IMR-90 (cell line): ENCODE results near the gene L3MBTL4. TPM values are rescaled to one million over a fixed set of nuclear protein-coding genes. Genes with fewer than 3 reads are reported as not detected.

ENCODE experiments used
- ATAC-seq: fragments of 200-7000 bp; cut with Tn5 transposase; 2 replicates; pipeline ENCODE4 v1.9.1; 2020; ENCODE audit warnings: low read depth, mild to moderate bottlenecking, moderate library complexity
- BruUV-seq: library from RNA; stranded (reverse); fragments of 400-500 nt; replicated peaks from 2 replicates; lab custom pipeline; 2021; lab: Mats Ljungman, UMichigan
- CTCF ChIA-PET: fragments of 300-600 bp; formaldehyde crosslinking; extraction: SDS; loops from one replicate; lab custom pipeline; 2021; ENCODE audit warnings: antibody characterized with exemption; lab: Yijun Ruan, JAX
- POLR2A ChIA-PET: fragments of 300-600 bp; sonication (Branson Sonifier 250); formaldehyde crosslinking; loops from one replicate; lab custom pipeline; 2022; ENCODE audit warnings: antibody characterized with exemption; ENCODE audit not compliant: unreplicated experiment; lab: Charles Lee
- DNase-seq: peaks from one replicate; pipeline ENCODE4 v3.0.0; 2013
- H2AFZ ChIP-seq: replicated peaks from 2 replicates; pipeline ENCODE3; 2013; ENCODE audit warnings: low read length, mild to moderate bottlenecking; ENCODE audit not compliant: poor library complexity
- H2AK5ac ChIP-seq: 2 replicates; pipeline ENCODE4 v1.6.1; 2013; ENCODE audit warnings: low read depth, low read length, inconsistent platforms
- H2AK9ac ChIP-seq: replicated peaks from 2 replicates; pipeline ENCODE3; 2013; ENCODE audit warnings: mild to moderate bottlenecking, low read depth, low read length, moderate library complexity; ENCODE audit not compliant: poor library complexity
- H2BK120ac ChIP-seq: 2 replicates; pipeline ENCODE4 v1.6.1; 2013; ENCODE audit warnings: low read depth, low read length, inconsistent platforms
- H2BK15ac ChIP-seq: 3 replicates; pipeline ENCODE4 v1.6.1; 2013; ENCODE audit warnings: low read depth, low read length, inconsistent platforms
- H2BK20ac ChIP-seq: 2 replicates; pipeline ENCODE4 v1.6.1; 2013; ENCODE audit warnings: low read depth, mild to moderate bottlenecking, inconsistent platforms, low read length, moderate library complexity
- H2BK5ac ChIP-seq: 2 replicates; pipeline ENCODE4 v1.6.1; 2013; ENCODE audit warnings: mild to moderate bottlenecking, low read depth, low read length, inconsistent platforms; ENCODE audit not compliant: poor library complexity, severe bottlenecking
- H3K14ac ChIP-seq: replicated peaks from 2 replicates; pipeline ENCODE4 v1.6.1; 2013; ENCODE audit warnings: low read depth, low read length, inconsistent platforms
- H3K18ac ChIP-seq: 2 replicates; pipeline ENCODE4 v1.6.1; 2013; ENCODE audit warnings: low read depth, low read length, control low read depth
- H3K23ac ChIP-seq: 2 replicates; pipeline ENCODE4 v1.6.1; 2013; ENCODE audit warnings: low read depth, low read length, inconsistent platforms
- H3K27ac ChIP-seq: 2 replicates; pipeline ENCODE4 v1.5.1; 2013; ENCODE audit warnings: mild to moderate bottlenecking, control low read depth, low read length; ENCODE audit not compliant: insufficient read depth
- H3K27me3 ChIP-seq: 2 replicates; pipeline ENCODE4 v1.6.1; 2013; ENCODE audit warnings: low read length; ENCODE audit not compliant: control insufficient read depth, insufficient read depth
- H3K36me3 ChIP-seq: 2 replicates; pipeline ENCODE4 v1.6.1; 2013; ENCODE audit warnings: low read length, mixed read lengths; ENCODE audit not compliant: control insufficient read depth, insufficient read depth
- H3K4ac ChIP-seq: 2 replicates; pipeline ENCODE4 v1.6.1; 2013; ENCODE audit warnings: low read depth, low read length, inconsistent platforms
- H3K4me1 ChIP-seq: 2 replicates; pipeline ENCODE4 v1.6.1; 2013; ENCODE audit warnings: low read length, mixed read lengths; ENCODE audit not compliant: control insufficient read depth, insufficient read depth
- H3K4me2 ChIP-seq: 2 replicates; pipeline ENCODE4 v1.6.1; 2013; ENCODE audit warnings: low read depth, mild to moderate bottlenecking, control low read depth, low read length, moderate library complexity
- H3K4me3 ChIP-seq: 2 replicates; pipeline ENCODE4 v1.5.1; 2013; ENCODE audit warnings: low read depth, mild to moderate bottlenecking, control low read depth, low read length, moderate library complexity; ENCODE audit not compliant: insufficient read depth
- H3K56ac ChIP-seq: 2 replicates; pipeline ENCODE4 v1.6.1; 2013; ENCODE audit warnings: low read length, inconsistent platforms; ENCODE audit not compliant: insufficient read depth; ENCODE audit errors: extremely low read depth
- H3K79me1 ChIP-seq, 2 experiments: 2 replicates each; pipeline ENCODE4 v1.6.1; 2013; ENCODE audit warnings: low read length in 2 of 2, inconsistent platforms in 1 of 2, low read depth in 1 of 2
- H3K9ac ChIP-seq: 2 replicates; pipeline ENCODE4 v1.6.1; 2013; ENCODE audit warnings: low read depth, low read length, control low read depth
- H3K9me1 ChIP-seq: 2 replicates; pipeline ENCODE4 v1.6.1; 2013; ENCODE audit warnings: low read length, inconsistent platforms; ENCODE audit not compliant: insufficient read depth
- H3K9me3 ChIP-seq: 2 replicates; pipeline ENCODE4 v1.6.1; 2013; ENCODE audit warnings: low read length; ENCODE audit not compliant: control insufficient read depth, insufficient read depth
- H4K20me1 ChIP-seq: 2 replicates; pipeline ENCODE4 v1.6.1; 2013; ENCODE audit warnings: low read length, inconsistent platforms; ENCODE audit not compliant: insufficient read depth
- H4K5ac ChIP-seq: 2 replicates; pipeline ENCODE4 v1.6.1; 2013; ENCODE audit warnings: mild to moderate bottlenecking, low read depth, low read length, control low read depth
- H4K8ac ChIP-seq, 2 experiments: 2 replicates each; pipeline ENCODE4 v1.6.1; 2013; ENCODE audit warnings: low read depth in 2 of 2, low read length in 2 of 2, control low read depth in 1 of 2, inconsistent platforms in 1 of 2
- H4K91ac ChIP-seq: 2 replicates; pipeline ENCODE4 v1.6.1; 2013; ENCODE audit warnings: low read depth, low read length, inconsistent platforms; ENCODE audit not compliant: insufficient read depth
- BHLHE40 ChIP-seq: fragments of 150-350 bp; IDR thresholded peaks from 2 replicates; pipeline ENCODE4 v1.6.1; 2016; ENCODE audit warnings: mild to moderate bottlenecking, low read depth, low read length
- MAZ ChIP-seq: IDR thresholded peaks from 2 replicates; pipeline ENCODE4 v1.6.1; 2012; ENCODE audit warnings: low read depth, mild to moderate bottlenecking, low read length, improper control_type of control experiment, moderate library complexity, borderline replicate concordance
- RCOR1 ChIP-seq: IDR thresholded peaks from 2 replicates; pipeline ENCODE4 v1.6.1; 2012; ENCODE audit warnings: mild to moderate bottlenecking, low read length, improper control_type of control experiment; ENCODE audit not compliant: insufficient replicate concordance
- SMC3 ChIP-seq: fragments of 150-350 bp; IDR thresholded peaks from 2 replicates; pipeline ENCODE4 v1.6.1; 2016; ENCODE audit warnings: low read depth, mild to moderate bottlenecking, antibody characterized with exemption, low read length, moderate library complexity
- WGBS, 2 experiments: methylation state at CpG; one replicate each; pipeline versions ENCODE4 v1.1.5 to v1.1.7; 2013; ENCODE audit warnings: missing lambda C conversion rate in 2 of 2; ENCODE audit not compliant: insufficient read length in 1 of 2; ENCODE audit errors: extremely low coverage in 2 of 2; 5-methylcytosine and 5-hydroxymethylcytosine counted together
- dilution Hi-C: fragments of 300-500 bp; cut with HindIII; formaldehyde crosslinking; loops from one replicate; pipeline ENCODE4 v1.14.3; 2018; ENCODE audit warnings: low sequenced_read_pairs; ENCODE audit not compliant: unreplicated experiment
- in situ Hi-C: fragments of 300-500 bp; cut with MboI; formaldehyde crosslinking; loops from 3 replicates; pipeline ENCODE4 v1.14.3; 2019; ENCODE audit warnings: low sequenced_read_pairs, inconsistent platforms, mixed read lengths
- intact Hi-C: fragments of 100-400 bp; cut with micrococcal nuclease; formaldehyde crosslinking; loops from 2 replicates; pipeline ENCODE4 v1.10.0; 2022
- polyA plus RNA-seq, 3 experiments: library from polyadenylated mRNA; depleted of rRNA; stranded (reverse); fragments of >200 nt; gene quantifications; 2 replicates each; pipeline ENCODE4 v1.2.3, GENCODE V29; 2012; ENCODE audit warnings: low replicate concordance in 1 of 3
- total RNA-seq: library from RNA; depleted of rRNA; stranded (reverse); fragments of >200 nt; gene quantifications from 2 replicates; pipeline ENCODE4 v1.2.3, GENCODE V29; 2012
- TF ChIP-seq, protein P1 (sequence below): fragments of 150-350 bp; IDR thresholded peaks from 2 replicates; pipeline ENCODE4 v1.6.1; 2017; ENCODE audit warnings: mild to moderate bottlenecking, antibody characterized with exemption, low read length, low read depth

Gene L3MBTL4
- total and polyA plus RNA-seq, 2 of the 4 experiments (the other 2 are of a cell fraction) = under 0.01 to 0.02 TPM

- Histone ChIP-seq H3K9ac (no peak overlapping the region), H4K8ac (no peak overlapping the region), H4K91ac (no peak overlapping the region), H2AFZ (no peak overlapping the region), H3K23ac (no peak overlapping the region), H3K18ac (no peak overlapping the region), H4K20me1 (no peaks in the 10 kb centered on the region), H3K27me3 (no peaks in the 10 kb centered on the region; the same call in 1 of the 2 replicates), H3K36me3 (no peaks in the 10 kb centered on the region), H3K9me3 (no peaks in the 10 kb centered on the region), H3K4me2 (no peak overlapping the region), H3K4ac (no peak overlapping the region), H3K56ac (no peak overlapping the region), H3K4me1 (no peaks in the 10 kb centered on the region), H3K4me3 (no peak overlapping the region), H2AK5ac (no peak overlapping the region), H2BK20ac (no peak overlapping the region), H2AK9ac (no peak overlapping the region), H3K79me1 (no peaks in the 10 kb centered on the region), H4K5ac (no peak overlapping the region), H3K9me1 (no peaks in the 10 kb centered on the region), H2BK5ac (no peak overlapping the region), H2BK120ac (no peak overlapping the region), H3K27ac (no peak overlapping the region), H3K14ac (no peak overlapping the region), H2BK15ac (no peak overlapping the region)
- WGBS, 2 experiments = 97% methylated on average over 5 of the region's 7 CpGs; no CpG with 5 or more reads in 1 of the 2 experiments
- TF ChIP-seq BHLHE40 (no peak), RCOR1 (no peak), MAZ (no peak), SMC3 (no peak)
- TF ChIP-seq, protein P1, sequence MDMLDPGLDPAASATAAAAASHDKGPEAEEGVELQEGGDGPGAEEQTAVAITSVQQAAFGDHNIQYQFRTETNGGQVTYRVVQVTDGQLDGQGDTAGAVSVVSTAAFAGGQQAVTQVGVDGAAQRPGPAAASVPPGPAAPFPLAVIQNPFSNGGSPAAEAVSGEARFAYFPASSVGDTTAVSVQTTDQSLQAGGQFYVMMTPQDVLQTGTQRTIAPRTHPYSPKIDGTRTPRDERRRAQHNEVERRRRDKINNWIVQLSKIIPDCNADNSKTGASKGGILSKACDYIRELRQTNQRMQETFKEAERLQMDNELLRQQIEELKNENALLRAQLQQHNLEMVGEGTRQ = no peak
- ChIA-PET CTCF (no interaction called here), POLR2A (no interaction called here)
- ATAC-seq (no peak), DNase-seq (no peak)
- no TSS peak for BruUV-seq
- dilution Hi-C loops = no loop called here
- in situ Hi-C loops = no loop called here
- intact Hi-C loops = no loop called here
These were observed 477.6 kb downstream of the L3MBTL4 start for GRCh38 chr18:5937121-5937520.
